HG02973 (cell line): ENCODE results near the gene FTH1.
A peak's percentile ranks its signal among the peaks of the same experiment; 100 is the strongest.
"Not testable (repeated sequence)": the region's sequence is repeated elsewhere in the genome, so short reads cannot be mapped to it uniquely, and the experiment has no call there.

Experiments
- ATAC-seq: cut with Tn5 transposase; IDR thresholded peaks from one replicate; pipeline ENCODE4 v1.9.1; 2021; ENCODE audit warnings: moderate library complexity; ENCODE audit not compliant: unreplicated experiment

Gene FTH1

DNA sequence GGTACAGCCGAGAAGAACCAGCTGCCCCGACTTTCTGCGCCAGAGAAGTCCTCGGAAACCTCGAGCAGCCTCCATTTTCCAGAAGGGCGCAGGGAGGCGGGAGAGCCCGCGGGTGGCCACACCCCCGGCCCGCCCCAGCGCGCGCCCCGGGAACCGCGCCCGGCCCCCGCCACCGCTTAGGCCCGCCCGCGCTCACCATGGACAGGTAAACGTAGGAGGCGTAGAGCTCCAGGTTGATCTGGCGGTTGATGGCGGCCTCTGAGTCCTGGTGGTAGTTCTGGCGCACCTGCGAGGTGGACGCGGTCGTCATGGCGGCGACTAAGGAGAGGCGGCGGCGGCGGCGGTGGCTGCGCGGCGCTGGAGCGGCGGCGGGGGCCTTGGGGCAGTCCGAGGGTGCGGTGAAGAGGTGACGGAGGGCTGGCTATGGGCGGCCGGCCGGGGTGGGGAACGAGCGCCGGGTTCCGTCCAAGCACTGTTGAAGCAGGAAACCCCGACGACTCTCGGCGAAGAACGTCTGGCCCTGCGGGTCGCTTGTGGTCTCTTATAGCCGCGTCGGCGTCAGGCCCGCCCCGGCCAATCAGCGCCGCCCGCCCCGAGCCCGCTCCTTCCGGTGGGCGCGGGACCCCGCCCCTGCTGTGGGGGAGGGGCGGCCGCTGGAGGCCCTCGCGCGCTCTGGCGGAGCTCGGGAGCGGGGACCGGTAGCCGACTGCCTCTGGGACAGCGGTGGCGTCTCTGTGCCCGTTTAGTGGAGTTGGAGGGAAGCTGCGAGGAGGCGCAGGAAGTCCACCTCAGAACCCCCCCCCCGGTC, at the start of gene FTH1:
FTH1 (minus strand) TSS at position 519 of the 808 bp plus-strand sequence; CDS start at position 310, 209 bp downstream.
- peak; percentile 46 for ATAC-seq

DNA sequence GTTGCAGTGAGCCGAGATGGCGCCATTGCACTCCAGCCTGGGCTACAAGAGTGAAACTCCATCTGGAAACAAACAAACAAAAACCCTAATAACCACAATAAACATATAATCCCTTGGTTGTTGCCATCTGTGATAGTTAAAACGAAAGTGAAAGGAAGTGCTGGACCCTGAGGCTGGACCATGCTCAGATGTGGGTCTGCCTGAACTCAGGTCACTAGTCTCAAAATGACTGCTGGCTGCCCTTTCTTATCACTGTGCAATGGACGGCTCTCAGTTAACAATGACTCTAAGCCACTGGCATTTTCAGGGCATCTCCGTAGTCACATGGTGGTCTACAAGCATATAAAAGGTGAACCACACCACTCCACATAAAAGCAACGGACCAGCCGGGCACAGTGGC, 48.2 kb upstream of the FTH1 start:
- ATAC-seq: no peak

DNA sequence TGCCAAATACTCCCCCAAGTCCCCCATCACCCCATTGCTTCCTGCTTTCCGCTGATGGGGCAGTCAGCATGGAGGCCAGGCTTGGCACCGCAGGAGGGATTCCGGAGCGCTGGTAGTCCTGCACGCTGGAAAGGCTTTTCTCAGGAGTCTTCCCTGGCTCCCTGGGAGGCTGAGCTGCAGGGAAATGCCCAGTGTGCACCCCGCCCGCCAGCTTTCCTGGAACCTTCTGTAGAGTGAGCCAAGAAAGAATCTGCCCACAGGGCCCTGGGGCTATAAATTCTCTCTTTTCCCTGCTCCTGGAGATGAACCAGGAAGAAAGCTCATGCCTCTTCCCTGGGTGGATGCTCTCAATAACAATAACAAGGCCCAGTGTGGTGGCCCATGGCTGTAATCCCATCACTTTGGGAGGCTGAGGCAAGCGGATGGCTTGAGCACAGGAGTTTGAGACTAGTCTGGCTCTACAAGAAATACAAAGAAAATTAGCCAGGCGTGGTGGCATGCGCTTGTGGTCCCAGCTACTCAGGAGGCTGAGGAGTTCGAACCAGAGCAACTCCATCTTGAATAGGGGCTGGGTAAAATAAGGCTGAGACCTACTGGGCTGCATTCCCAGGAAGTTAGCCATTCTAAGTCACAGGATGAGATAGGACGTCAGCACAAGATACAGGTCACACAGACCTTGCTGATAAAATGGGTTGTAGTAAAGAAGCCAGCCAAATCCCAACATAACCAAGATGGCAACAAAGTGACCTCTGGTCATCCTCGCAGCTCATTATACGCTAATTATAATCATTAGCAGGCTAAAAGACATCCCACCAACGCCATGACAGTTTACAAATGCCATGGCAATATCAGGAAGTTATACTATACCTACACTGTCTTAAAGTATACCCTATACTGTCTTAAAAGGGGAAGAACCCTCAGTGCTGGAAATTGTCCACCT, 46.4 kb upstream of the FTH1 start:
- ATAC-seq: no peak

DNA sequence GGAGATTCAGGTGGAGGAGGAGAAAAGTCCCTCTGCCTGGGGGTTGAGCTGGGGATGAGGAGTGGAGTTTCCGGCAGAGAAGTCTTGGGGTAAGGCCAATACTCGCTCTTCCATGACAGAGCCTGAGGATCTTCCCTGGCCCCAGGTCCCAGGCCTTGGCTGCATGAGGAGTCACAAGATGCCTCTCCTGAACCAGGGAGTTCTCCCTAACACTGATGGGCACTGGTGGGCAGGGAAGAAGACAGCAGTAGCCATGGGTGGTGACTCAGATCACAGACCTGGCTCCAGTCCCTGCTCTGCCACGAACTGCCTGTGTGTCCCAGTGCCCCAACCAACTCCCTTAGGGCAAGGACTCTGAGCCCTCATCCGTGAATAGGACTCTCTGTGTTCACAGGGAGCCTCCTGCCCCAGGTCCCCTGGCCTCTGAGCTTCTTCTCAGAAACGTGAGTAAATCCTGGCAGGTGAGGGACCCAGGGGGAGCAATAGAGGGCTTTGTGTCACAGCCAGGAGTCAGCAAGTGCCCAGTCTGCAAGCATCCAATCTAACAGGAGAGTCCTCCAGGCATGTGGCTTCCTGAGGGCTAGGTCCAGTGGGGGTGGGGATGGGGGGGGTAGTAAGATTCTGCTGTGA, 45.5 kb upstream of the FTH1 start:
- no peak for ATAC-seq

DNA sequence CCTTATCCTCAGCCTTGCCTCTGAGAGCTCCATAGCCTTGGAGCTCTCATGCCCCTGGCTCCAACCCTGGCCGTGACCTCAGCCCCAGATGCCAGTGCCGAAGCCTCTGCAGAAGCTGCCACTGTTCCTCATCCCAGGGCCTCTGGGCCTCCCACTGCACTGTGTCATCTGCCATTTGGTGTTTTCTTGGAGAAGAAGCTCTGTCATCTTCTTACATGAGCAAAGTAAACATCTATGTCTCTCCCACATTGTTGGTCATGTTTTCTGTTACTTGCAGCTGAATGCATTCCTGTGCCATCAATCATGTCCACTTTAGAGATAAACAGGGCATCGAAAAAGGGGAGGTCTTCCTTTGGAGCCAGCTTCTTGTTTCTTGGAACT, 45.0 kb upstream of the FTH1 start:
- ATAC-seq: no peak

DNA sequence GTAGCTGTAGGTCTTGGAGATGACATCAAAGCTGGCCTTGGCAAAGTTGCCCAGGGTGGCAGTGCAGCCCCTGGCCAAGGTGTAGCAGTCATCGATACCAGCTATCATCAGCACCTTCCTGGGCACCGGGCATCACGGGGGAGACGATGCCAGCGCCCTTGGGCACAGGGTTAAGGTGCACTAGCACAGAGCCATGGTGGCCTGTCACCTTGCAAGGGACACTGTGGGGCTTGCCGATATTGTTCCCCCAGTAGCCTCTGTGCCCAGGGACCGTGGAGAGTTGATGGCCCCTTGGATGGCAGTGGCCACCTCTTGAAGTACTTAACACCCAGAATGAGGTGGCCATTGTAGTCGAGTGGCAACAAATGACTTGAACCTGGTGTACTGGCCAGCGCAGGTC, 44.4 kb upstream of the FTH1 start:
- no peak for ATAC-seq

DNA sequence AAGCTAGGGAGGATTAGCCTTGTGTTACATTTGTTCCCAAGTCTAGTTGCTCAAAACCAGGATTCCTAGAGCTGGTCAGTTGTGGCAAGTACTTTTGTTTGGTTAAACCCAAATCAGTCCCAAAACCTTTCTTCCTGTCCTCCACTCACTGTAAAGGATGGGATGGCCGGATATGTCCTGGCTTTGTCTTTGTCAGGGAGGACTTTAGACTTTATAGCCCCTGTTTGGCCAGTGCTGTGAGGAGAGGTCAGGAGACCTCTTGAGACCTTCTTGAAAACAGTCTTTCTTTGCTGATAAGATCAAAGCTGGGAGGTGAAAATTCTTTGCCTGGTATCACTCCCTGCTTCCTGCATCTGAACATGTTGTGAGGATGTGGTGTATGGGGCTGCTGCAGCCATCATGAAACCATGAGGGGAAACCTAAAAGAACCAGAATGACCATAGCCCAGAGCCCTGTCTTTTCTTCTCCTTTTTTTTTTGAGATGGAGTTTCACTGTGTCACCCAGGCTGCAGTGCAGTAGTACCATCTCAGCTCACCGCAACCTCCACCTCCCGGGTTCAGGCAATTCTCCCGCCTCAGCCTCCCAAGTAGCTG, 43.6 kb upstream of the FTH1 start:
- ATAC-seq: no peak

DNA sequence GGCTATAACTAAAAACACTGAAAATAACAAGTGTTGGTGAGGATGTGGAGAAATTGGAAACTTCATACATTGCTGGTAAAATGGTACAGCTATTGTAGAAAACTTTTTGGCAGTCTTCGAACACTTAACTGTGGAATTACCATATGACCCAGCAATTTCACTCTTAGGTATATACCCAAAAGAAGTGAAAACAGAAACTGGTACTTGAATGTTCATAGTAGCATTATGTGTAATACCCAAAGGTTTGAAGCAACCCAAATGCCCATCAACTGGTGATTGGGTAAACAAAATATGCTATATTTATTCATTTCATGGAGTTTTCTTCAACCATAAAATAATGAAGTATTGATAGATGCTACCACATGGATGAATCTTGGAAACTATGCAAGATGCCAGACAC, 40.8 kb upstream of the FTH1 start:
- no peak for ATAC-seq

DNA sequence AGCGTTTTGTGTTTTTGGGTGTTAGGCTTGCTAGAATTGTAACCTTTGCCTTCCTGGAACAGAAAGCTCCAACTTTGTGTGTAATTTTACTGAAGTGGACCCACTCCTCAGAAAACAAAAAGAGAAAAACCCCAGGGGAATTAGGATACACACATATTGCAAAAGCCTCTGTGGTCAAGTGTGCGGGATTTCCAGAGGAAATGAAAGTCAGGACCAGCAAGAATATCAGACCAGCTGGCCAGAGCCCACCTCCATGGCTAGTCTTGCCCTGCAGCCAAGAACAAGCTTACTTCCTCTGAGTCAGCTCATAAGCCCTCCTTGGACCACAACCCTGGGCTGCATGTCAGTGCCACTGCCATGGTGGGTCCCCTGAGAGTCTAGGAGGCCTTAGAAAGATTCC, 37.0 kb upstream of the FTH1 start:
- ATAC-seq: peak; percentile 45

DNA sequence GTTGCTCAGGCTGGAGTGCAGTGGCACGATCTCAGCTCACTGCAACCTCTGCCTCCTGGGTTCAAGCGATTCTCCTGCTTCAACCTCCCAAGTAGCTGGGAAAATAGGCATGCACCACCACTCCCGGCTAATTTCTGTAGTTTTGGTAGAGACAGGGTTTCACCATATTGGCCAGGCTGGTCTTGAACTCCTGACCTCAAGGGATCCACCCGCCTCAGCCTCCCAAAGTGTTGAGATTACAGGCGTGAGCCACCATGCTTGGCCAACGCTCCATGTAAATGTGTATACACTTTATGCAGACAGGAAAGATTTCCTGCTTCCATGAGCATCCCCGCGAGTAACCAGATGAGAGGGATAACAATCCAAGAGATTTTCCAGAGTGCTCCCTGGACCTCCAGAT, 34.8 kb upstream of the FTH1 start:
- not testable (repeated sequence) for ATAC-seq

DNA sequence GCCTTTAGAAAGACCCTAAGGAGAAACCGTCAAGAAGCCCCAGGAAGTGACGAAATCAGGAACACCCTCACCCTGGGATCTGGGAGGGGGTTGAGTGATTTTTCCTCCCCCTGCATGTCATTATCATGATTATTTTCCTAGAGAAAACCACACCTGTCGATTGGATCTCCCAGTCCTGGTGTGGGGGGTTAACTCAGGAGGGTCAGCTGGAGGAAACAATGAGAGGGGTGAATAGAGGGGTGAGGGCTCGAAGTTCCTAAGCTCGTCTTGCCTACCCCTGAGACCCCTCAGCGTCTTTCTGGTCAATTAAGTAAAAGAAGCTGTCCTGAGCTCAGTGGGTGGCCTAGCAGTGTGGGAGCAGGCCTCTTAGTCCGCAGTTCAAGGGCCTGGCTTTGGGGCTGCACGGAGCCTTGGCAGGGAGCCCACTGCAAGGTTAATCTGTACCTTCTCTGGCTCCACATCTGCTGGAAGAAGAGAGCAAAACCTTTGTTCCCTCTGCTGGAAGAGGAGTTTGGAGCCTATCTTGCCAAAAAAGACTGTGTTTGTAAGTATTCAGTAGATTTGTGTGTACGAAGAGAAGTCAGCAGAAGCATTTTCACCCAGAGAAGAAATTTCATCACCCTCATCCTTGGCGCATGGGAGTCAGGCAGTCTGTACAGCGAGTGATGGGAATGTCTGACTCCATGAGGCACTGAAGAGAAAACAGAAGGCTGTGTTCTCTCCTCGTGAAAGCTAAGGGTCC, 34.2 kb upstream of the FTH1 start:
- no peak for ATAC-seq

DNA sequence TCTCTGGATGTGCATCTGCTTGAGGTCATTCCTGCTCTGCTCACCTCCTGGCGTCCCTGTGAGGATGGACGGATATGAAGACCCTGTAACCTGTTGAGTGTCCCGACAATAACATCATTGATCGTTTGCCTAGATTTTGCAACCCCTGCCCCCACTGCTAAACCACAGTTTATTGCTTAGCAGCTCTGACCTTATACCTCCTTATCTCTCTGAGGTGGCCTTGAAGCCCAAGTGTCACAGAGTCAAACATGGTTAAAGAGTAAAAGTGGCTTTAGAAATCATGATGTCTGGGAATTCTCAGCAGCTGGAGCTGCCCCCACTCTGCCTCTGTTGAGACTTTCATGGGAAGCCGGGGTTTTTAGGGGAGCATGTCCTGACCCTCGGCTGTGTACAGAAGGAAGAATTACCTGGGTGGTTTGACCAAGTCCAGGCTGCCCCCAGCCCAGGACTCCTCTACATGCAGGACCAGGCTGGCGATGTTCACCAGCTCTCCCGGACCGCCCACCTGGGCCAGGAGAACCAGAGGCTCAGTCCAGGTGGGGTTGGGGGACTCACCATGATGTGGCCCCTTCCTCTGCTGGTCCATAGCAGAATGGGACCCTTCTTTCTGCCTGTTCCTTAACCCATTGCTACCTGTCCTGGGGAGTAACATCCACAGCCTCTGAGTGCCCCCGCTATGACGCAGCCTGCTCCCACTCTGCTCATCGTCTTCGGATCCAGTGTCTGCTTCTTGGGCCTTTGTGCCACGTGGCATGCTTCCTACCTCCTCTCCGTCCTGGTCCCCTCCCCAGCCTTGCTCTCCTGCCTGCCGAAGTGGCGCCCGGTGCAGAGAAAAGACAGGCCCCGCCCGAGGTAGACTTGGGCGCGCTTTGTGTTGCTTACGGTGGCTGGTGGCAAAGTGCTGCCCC, 33.4 kb upstream of the FTH1 start:
- ATAC-seq: no peak

DNA sequence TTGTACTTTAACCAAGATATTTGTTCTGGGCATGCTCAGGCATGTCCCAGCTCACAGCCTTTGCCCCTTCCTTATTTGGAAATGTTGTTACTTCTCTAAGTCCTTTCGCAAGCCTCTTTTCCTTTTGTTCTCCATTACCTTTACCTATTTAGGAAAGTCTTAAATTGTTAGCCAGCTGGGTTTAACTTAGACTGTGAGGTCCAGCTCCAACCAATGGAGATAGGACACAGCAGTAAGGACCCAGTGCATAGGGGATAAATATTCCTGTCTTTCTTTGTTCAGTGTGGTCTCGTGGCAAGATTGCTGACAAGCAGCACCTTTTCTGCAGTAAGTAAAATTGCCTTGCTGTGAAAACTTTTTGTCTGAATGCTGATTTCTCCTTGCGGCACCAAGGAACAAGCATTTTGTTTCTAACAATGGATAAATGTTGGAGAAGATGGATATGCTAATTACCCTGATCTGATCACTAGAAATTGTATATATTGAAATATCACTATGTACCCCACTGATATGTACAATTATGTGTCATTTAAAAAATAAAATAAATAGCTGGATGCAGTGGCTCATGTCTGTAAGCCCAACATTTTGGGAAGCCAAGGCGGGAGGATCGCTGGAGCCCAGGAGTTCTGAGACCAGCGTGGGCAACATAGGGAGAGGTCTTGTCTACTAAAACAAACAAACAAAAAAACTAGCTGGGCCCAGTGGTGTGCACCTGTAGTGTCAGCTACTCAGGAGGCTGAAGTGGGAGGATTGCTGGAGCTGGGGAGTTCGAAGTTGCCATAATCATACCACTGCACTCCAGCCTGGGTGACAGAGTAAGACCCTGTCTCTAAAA, 31.9 kb upstream of the FTH1 start:
- no peak for ATAC-seq

DNA sequence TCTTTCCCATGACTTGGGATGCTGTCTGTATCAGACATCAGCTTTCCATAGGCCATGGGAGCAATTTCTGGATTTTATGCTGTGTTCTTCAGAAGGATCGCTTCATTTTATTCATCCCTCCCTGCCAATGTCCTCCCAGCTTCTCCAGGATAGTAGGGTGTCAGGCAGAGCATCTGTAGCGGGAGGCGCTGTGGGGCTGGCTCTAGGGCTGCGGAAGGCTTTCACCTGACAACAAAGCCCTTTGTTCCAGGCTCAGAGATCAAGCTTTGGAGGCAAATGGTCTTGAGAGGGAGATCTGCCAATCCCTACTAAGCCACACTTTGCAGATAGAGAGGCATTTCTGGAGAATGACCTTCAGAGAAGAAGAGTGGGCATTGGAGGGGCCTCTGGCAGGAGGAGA, 29.5 kb upstream of the FTH1 start:
- ATAC-seq: no peak

DNA sequence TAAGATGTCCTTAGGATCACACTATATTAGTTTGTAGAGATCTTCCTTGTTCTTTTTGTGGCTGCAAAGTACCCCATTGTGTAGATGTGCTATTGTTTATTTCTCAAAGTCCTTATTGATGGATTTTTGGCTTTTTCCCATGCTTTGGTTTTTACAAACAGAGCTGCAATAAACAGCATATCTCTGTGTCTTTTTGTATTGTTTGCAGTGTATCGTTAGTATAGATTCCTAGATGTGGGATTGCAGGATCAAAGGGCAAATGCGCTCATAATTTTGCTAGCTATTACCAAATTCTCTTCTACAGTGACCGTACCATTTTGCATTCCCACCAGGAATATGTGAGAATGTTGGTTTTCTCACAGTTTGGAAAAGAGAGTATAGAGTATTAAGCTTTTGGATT, 27.5 kb upstream of the FTH1 start:
- no peak for ATAC-seq

DNA sequence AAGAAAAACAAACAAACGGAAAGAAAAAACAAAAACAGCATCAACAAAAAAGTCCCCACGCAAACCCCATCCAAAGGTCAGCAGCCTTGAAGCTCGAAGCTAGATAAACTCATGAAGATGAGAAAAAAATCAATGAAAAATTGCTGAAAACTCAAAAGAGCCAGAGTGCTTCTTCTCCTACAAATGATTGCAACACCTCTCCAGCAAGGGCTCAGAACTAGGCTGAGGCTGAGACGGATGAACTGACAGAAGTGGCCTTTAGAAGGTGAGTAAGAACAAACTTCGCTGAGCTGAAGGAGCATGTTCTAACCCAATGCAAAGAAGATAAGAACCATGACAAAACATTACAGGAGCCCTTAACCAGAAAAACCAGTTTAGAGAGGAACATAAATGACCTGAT, 18.4 kb upstream of the FTH1 start:
- no peak for ATAC-seq

DNA sequence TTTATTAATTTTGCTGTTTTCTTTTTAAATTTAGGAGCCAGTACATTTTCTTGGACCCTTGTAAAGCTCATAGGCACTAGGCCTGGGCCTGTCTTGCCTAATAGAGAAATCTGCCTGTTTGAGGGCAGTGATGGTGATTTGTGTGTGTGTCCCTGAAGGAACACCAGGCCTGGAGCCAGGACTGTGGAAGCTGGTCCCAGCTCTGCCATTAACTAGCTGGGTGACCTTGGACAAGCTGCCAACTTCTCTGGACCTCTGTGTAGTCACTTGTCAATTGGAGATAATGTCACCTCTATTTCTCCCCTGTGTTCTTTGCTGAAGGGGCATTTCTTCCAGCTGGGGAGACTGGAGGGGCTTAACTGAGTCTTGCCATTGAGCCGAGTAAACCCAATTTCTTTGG, 16.0 kb upstream of the FTH1 start:
- no peak for ATAC-seq

DNA sequence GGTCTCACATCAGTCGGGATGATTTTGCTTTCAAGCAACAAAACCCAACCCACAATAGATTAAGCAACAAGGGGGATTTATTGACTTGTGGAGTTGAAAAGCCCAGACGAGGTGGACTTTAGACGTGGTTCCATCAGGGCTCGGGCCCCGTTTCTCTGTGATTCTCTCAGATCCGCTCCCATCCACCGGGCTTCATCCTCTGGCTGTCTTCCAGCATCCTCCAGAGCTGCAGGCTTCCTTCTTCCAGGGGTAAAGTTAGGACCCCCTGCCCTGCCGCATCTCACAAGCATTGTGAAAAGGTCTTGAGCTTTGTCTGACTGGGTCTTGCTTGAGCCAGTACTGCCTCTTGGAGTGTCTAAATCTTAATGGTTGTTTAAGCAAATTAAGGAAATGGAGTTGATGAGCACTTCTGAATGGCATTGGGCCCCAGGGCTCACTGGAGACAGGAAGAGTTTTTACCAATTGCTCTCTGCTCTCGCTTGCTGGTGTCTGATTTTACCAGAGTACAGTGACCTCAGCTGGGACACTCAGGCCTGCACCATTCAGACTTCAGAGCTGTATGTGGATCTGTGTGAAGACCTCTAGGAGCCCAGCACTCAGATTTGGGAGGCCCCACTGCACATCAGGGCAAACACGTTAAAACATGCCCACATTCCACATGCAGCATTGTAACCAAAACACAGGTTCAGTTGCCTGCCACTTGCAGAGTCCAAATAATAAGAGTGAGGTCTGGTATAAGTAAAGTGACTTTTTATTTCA, 13.5 kb upstream of the FTH1 start:
- no peak for ATAC-seq
